ENCODE data around the gene SPATA3. TPM values are rescaled to one million over a fixed set of nuclear protein-coding genes. Genes with fewer than 3 reads are reported as not detected.

Gene SPATA3
- polyA plus RNA-seq, 1 donor (not counting 4 experiments of a cell fraction or from before 2014, with no cell fraction given) = not detected

DNA sequence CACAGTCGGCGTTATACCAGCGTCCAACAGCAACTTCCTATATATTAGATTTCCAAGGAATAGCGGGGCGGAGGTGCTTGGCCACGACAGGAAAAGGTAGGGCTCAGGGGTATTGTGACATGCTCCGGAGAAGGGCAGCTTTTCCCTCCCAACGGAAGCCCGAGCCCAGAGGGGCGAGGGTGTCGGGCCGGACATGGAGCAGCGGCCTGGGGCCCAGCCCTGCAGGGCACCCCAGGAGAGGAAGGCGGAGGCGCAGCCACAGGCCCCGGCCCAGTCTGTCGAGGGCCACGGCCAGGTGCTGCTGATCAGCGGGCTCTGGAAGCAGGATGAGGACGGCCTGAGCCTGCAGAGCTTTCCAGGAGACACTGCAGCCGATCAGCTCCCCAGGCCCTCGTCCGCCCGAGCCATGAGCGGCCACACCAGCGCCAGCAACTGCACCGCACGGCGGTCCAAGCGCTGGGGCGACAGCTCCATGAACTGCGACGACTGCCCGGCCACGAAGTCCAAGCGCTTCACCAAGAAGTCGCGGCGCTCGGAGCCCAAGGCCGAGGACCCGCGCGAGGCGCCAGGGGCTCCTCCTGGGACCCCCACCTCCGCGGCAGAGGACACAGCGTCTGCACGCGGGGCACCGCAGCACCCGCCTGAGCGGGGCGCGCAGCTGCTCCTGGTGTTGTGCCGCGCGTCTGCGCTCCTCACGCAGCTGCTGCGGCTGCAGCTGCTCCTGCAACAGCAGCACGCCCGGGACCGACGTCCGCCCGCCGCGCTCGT lies 5.6 kb upstream of the SPATA3 start:
- Histone ChIP-seq H3K9me1 (ENCODE audit: control insufficient read depth, extremely low read depth, insufficient read depth, low read length) (no peaks in the 10 kb centered on the region), H3K4me3 (ENCODE audit: control insufficient read depth in 2 of 3, extremely low read depth in 1 of 3, insufficient read depth in 2 of 3, low read depth in 1 of 3, low read length in 3 of 3) (no peak overlapping the region), H2AFZ (ENCODE audit: control insufficient read depth, low read length) (no peak overlapping the region), H3K9me3 (ENCODE audit: control insufficient read depth, low read depth, low read length) (no peaks in the 10 kb centered on the region), H3K27me3 (ENCODE audit: control insufficient read depth, extremely low read depth, insufficient read depth, low read length) (peaks cover 18% of the 10 kb centered on the region), H3K9ac (ENCODE audit: control insufficient read depth, extremely low read depth, insufficient read depth, low read length) (no peak overlapping the region), H3K4me2 (ENCODE audit: control insufficient read depth, extremely low read depth, insufficient read depth, low read depth, low read length) (no peak overlapping the region), H3K79me2 (ENCODE audit: control insufficient read depth, insufficient read depth, low read length) (no peaks in the 10 kb centered on the region), H3K36me3 (ENCODE audit: control insufficient read depth in 2 of 2, extremely low read depth in 1 of 2, insufficient read depth in 2 of 2, low read length in 2 of 2) (no peaks in the 10 kb centered on the region), H4K20me1 (ENCODE audit: control insufficient read depth, extremely low read depth, insufficient read depth, low read length) (no peaks in the 10 kb centered on the region), H3K27ac (ENCODE audit: control insufficient read depth, insufficient read depth, low read length) (no peak overlapping the region), H3K4me1 (ENCODE audit: control insufficient read depth, extremely low read depth, insufficient read depth, low read length) (peaks cover 5% of the 10 kb centered on the region)
- FAIRE-seq (no peak), DNase-seq (ENCODE audit: low read depth, low spot score) (no peak)
- TF ChIP-seq, protein P1, sequence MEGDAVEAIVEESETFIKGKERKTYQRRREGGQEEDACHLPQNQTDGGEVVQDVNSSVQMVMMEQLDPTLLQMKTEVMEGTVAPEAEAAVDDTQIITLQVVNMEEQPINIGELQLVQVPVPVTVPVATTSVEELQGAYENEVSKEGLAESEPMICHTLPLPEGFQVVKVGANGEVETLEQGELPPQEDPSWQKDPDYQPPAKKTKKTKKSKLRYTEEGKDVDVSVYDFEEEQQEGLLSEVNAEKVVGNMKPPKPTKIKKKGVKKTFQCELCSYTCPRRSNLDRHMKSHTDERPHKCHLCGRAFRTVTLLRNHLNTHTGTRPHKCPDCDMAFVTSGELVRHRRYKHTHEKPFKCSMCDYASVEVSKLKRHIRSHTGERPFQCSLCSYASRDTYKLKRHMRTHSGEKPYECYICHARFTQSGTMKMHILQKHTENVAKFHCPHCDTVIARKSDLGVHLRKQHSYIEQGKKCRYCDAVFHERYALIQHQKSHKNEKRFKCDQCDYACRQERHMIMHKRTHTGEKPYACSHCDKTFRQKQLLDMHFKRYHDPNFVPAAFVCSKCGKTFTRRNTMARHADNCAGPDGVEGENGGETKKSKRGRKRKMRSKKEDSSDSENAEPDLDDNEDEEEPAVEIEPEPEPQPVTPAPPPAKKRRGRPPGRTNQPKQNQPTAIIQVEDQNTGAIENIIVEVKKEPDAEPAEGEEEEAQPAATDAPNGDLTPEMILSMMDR (optimal IDR thresholded peaks at IDR 0.05 in 1 of 3, IDR thresholded peaks at IDR 0.05 in 1 of 3, conservative IDR thresholded peaks at IDR 0.05 in 1 of 3; ENCODE audit: extremely low read depth in 1 of 3, insufficient read depth in 2 of 3, low read length in 3 of 3) = no peak
- TF ChIP-seq EZH2 (IDR thresholded peaks at IDR 0.05; ENCODE audit: low read length) = no peak
- dilution Hi-C loops (cut with MboI; ENCODE audit: extremely low pct_ligation_motif_present, low sequenced_read_pairs) = no loop called here

DNA sequence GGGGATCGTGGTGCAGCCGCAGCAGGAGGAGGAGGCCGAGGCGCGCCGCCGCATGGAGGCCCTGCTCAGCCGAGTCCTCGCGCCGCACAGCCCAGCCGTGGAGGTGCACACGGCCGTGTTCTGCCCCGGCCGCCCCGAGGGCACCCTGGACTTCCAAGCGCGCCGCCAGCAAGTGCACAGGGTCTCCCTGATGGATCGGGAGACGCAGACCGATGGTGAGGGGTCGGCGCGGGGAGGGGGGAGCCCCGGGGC lies 5.1 kb upstream of the SPATA3 start:
- no peak for DNase-seq (ENCODE audit: low read depth, low spot score)
- Histone ChIP-seq H3K9me3 (ENCODE audit: control insufficient read depth, low read depth, low read length) (no peaks in the 10 kb centered on the region), H3K9me1 (ENCODE audit: control insufficient read depth, extremely low read depth, insufficient read depth, low read length) (no peaks in the 10 kb centered on the region), H3K4me3 (ENCODE audit: control insufficient read depth in 2 of 3, extremely low read depth in 1 of 3, insufficient read depth in 2 of 3, low read depth in 1 of 3, low read length in 3 of 3) (no peak overlapping the region), H3K9ac (ENCODE audit: control insufficient read depth, extremely low read depth, insufficient read depth, low read length) (no peak overlapping the region), H3K4me2 (ENCODE audit: control insufficient read depth, extremely low read depth, insufficient read depth, low read depth, low read length) (no peak overlapping the region), H3K36me3 (ENCODE audit: control insufficient read depth in 2 of 2, extremely low read depth in 1 of 2, insufficient read depth in 2 of 2, low read length in 2 of 2) (no peaks in the 10 kb centered on the region), H4K20me1 (ENCODE audit: control insufficient read depth, extremely low read depth, insufficient read depth, low read length) (no peaks in the 10 kb centered on the region), H3K79me2 (ENCODE audit: control insufficient read depth, insufficient read depth, low read length) (no peaks in the 10 kb centered on the region), H3K4me1 (ENCODE audit: control insufficient read depth, extremely low read depth, insufficient read depth, low read length) (peaks cover 5% of the 10 kb centered on the region), H2AFZ (ENCODE audit: control insufficient read depth, low read length) (no peak overlapping the region), H3K27me3 (ENCODE audit: control insufficient read depth, extremely low read depth, insufficient read depth, low read length) (peaks cover 18% of the 10 kb centered on the region), H3K27ac (ENCODE audit: control insufficient read depth, insufficient read depth, low read length) (no peak overlapping the region)
- dilution Hi-C loops (cut with MboI; ENCODE audit: extremely low pct_ligation_motif_present, low sequenced_read_pairs) = no loop called here
- no peak for TF ChIP-seq EZH2 (IDR thresholded peaks at IDR 0.05; ENCODE audit: low read length)
- TF ChIP-seq, protein P1 (optimal IDR thresholded peaks at IDR 0.05 in 1 of 3, IDR thresholded peaks at IDR 0.05 in 1 of 3, conservative IDR thresholded peaks at IDR 0.05 in 1 of 3; ENCODE audit: extremely low read depth in 1 of 3, insufficient read depth in 2 of 3, low read length in 3 of 3) = no peak
- FAIRE-seq = no peak

Measured in keratinocyte (primary cell).